ENCODE measurements around the gene MYO7A. TPM values are rescaled to one million over a fixed set of nuclear protein-coding genes. Genes with fewer than 3 reads are reported as not detected.

MYO7A gene
- total and polyA plus RNA-seq, 2 experiments from 2014 or later: 1.8 to 5.4 TPM

DNA sequence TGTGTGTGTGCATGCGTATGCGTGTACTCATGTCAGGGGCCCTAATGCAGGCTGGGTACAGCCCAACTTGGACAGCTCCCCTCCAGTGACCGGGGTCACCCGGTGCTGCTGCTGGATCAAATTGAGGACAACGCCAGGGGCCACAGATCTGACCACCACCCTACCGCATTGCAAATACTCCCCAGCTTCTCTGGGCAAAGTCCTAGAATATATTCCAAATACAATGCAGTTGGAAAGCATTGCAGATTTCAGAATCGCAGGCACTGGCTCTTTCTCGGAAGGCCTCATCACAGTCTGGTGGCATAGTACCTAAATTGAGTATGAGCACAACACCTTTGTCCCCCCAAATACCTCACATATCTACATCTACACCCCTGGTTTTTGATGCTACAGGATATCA is 43.2 kb downstream of the MYO7A start (continued):
- no peak for TF ChIP-seq NANOG (IDR thresholded peaks at IDR 0.05; ENCODE audit: borderline replicate concordance)
- no peak for TF ChIP-seq ZNF114 (CRISPR knock-in tag; IDR thresholded peaks at IDR 0.05)
- TF ChIP-seq, protein P1, sequence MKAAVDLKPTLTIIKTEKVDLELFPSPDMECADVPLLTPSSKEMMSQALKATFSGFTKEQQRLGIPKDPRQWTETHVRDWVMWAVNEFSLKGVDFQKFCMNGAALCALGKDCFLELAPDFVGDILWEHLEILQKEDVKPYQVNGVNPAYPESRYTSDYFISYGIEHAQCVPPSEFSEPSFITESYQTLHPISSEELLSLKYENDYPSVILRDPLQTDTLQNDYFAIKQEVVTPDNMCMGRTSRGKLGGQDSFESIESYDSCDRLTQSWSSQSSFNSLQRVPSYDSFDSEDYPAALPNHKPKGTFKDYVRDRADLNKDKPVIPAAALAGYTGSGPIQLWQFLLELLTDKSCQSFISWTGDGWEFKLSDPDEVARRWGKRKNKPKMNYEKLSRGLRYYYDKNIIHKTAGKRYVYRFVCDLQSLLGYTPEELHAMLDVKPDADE (IDR thresholded peaks at IDR 0.05): no peak
- no peak for TF ChIP-seq EZH2 (IDR thresholded peaks at IDR 0.05; ENCODE audit: low read depth, unreplicated experiment)
- TF ChIP-seq, protein P2, sequence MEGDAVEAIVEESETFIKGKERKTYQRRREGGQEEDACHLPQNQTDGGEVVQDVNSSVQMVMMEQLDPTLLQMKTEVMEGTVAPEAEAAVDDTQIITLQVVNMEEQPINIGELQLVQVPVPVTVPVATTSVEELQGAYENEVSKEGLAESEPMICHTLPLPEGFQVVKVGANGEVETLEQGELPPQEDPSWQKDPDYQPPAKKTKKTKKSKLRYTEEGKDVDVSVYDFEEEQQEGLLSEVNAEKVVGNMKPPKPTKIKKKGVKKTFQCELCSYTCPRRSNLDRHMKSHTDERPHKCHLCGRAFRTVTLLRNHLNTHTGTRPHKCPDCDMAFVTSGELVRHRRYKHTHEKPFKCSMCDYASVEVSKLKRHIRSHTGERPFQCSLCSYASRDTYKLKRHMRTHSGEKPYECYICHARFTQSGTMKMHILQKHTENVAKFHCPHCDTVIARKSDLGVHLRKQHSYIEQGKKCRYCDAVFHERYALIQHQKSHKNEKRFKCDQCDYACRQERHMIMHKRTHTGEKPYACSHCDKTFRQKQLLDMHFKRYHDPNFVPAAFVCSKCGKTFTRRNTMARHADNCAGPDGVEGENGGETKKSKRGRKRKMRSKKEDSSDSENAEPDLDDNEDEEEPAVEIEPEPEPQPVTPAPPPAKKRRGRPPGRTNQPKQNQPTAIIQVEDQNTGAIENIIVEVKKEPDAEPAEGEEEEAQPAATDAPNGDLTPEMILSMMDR (conservative IDR thresholded peaks at IDR 0.05; ENCODE audit: low read depth in 2 of 2): no peak
- TF ChIP-seq, protein P3, sequence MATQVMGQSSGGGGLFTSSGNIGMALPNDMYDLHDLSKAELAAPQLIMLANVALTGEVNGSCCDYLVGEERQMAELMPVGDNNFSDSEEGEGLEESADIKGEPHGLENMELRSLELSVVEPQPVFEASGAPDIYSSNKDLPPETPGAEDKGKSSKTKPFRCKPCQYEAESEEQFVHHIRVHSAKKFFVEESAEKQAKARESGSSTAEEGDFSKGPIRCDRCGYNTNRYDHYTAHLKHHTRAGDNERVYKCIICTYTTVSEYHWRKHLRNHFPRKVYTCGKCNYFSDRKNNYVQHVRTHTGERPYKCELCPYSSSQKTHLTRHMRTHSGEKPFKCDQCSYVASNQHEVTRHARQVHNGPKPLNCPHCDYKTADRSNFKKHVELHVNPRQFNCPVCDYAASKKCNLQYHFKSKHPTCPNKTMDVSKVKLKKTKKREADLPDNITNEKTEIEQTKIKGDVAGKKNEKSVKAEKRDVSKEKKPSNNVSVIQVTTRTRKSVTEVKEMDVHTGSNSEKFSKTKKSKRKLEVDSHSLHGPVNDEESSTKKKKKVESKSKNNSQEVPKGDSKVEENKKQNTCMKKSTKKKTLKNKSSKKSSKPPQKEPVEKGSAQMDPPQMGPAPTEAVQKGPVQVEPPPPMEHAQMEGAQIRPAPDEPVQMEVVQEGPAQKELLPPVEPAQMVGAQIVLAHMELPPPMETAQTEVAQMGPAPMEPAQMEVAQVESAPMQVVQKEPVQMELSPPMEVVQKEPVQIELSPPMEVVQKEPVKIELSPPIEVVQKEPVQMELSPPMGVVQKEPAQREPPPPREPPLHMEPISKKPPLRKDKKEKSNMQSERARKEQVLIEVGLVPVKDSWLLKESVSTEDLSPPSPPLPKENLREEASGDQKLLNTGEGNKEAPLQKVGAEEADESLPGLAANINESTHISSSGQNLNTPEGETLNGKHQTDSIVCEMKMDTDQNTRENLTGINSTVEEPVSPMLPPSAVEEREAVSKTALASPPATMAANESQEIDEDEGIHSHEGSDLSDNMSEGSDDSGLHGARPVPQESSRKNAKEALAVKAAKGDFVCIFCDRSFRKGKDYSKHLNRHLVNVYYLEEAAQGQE (IDR thresholded peaks at IDR 0.05; ENCODE audit: unreplicated experiment): no peak

DNA sequence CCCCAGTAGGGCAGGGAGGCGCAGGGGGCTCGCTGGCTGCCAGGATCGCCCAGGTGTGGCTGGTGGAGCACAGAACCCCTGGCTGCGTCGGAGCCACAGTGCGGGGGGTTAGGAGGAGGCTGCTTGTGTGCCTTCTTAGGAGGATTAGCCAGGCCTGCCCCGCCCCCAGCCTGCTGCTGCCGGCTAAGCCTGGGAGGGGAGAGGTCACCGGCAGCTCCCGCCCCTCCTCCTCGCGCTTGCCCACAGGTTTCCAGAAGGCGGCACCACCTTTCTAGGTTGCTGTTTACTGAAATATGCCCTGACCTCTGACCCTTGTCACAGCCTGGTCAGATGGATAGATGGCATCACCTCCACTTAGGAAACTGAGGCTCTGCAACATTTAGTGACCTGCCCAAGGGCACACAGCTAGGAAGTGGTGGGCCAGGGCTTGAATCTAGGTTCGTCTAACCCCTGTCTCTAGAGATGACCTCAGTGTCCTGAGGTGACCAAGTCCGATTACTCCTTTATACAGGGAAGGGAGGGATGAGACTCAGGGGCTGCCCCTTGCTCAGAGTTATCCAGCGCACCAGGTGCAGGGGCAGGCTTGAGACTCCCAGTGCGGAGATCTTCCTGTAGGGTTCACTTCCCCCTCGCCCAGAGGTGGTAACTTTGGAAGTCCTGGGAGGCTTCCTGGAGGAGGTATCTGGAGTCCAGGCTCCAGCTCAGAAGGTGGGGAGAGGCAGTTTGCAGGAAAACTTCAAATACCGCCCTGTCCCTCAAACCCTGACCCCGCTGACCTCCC is 44.0 kb downstream of the MYO7A start:
- Histone ChIP-seq H3K27me3 (ENCODE audit: insufficient read depth) (no peaks in the 10 kb centered on the region), H2AFZ (peak overlapping the region; percentile 81; the same call in 1 of the 2 replicates), H3K79me2 (replicated peaks; ENCODE audit: insufficient read depth) (no peaks in the 10 kb centered on the region), H3F3A (replicated peaks; ENCODE audit: low read depth) (no peaks in the 10 kb centered on the region), H3K4me1 (ENCODE audit: insufficient read depth) (peaks cover 38% of the 10 kb centered on the region), H3K27ac (ENCODE audit: low read depth) (no peak overlapping the region), H4K20me1 (replicated peaks; ENCODE audit: insufficient read depth) (no peaks in the 10 kb centered on the region), H3K9me2 (ENCODE audit: insufficient read depth) (no peaks in the 10 kb centered on the region), H3K4me2 (peak overlapping the region; percentile 70), H3K4me3 (peak overlapping the region; percentile 15; the same call in 1 of the 2 replicates), H3K36me3 (ENCODE audit: insufficient read depth) (no peaks in the 10 kb centered on the region)
- Mint-ChIP-seq H3K27me3 (ENCODE audit: insufficient read depth, low read depth, poor library complexity) (peaks cover 19% of the 10 kb centered on the region), H3K9me3 (no peaks in the 10 kb centered on the region), H3K4me1 (peaks cover 72% of the 10 kb centered on the region), H3K4me3 (peak overlapping the region; percentile 14; the same call in 1 of the 3 replicates), H3K36me3 (ENCODE audit: low read depth) (no peaks in the 10 kb centered on the region; the same call in 2 of the 3 replicates), H3K27ac (no peak overlapping the region; the same call in 1 of the 2 replicates)
- ATAC-seq: peak; percentile 80
- TF ChIP-seq CREB1 (CRISPR knock-in tag; IDR thresholded peaks at IDR 0.05; ENCODE audit: low read depth): no peak
- TF ChIP-seq, protein P2 (conservative IDR thresholded peaks at IDR 0.05; ENCODE audit: low read depth in 2 of 2): peak in 1 of 2 experiments; percentile 30; a peak in 2 of 4 replicates
- DNase-seq (ENCODE audit: low spot score): peak; percentile 88
